ENCODE results near the gene ALDH9A1.

The ALDH9A1 gene

GRCh38 chr1:165650981-165651625 lies 47.3 kb downstream of the ALDH9A1 start:
- TF ChIP-seq OSR1 (CRISPR knock-in tag; IDR thresholded peaks at IDR 0.05) = no peak
- TF ChIP-seq ZFP30 (CRISPR knock-in tag; IDR thresholded peaks at IDR 0.05) = no peak
- no peak for TF ChIP-seq ZNF8 (CRISPR knock-in tag; IDR thresholded peaks at IDR 0.05)
- no peak for TF ChIP-seq TCF4 (CRISPR knock-in tag; IDR thresholded peaks at IDR 0.05; ENCODE audit: borderline replicate concordance)
- TF ChIP-seq ARNTL (CRISPR knock-in tag; IDR thresholded peaks at IDR 0.05; ENCODE audit: borderline replicate concordance, low read depth) = no peak
- TF ChIP-seq, protein P1, sequence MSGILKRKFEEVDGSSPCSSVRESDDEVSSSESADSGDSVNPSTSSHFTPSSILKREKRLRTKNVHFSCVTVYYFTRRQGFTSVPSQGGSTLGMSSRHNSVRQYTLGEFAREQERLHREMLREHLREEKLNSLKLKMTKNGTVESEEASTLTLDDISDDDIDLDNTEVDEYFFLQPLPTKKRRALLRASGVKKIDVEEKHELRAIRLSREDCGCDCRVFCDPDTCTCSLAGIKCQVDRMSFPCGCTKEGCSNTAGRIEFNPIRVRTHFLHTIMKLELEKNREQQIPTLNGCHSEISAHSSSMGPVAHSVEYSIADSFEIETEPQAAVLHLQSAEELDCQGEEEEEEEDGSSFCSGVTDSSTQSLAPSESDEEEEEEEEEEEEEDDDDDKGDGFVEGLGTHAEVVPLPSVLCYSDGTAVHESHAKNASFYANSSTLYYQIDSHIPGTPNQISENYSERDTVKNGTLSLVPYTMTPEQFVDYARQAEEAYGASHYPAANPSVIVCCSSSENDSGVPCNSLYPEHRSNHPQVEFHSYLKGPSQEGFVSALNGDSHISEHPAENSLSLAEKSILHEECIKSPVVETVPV (CRISPR knock-in tag; IDR thresholded peaks at IDR 0.05) = no peak
- TF ChIP-seq PATZ1 (CRISPR knock-in tag; IDR thresholded peaks at IDR 0.05; ENCODE audit: borderline replicate concordance) = no peak
- no peak for TF ChIP-seq ZC3H10 (CRISPR knock-in tag; IDR thresholded peaks at IDR 0.05)
- no peak for TF ChIP-seq TSHZ2 (CRISPR knock-in tag; IDR thresholded peaks at IDR 0.05)
- TF ChIP-seq SNAI2 (CRISPR knock-in tag; IDR thresholded peaks at IDR 0.05) = no peak
- TF ChIP-seq CSDC2 (CRISPR knock-in tag; IDR thresholded peaks at IDR 0.05) = no peak
- TF ChIP-seq, protein P2, sequence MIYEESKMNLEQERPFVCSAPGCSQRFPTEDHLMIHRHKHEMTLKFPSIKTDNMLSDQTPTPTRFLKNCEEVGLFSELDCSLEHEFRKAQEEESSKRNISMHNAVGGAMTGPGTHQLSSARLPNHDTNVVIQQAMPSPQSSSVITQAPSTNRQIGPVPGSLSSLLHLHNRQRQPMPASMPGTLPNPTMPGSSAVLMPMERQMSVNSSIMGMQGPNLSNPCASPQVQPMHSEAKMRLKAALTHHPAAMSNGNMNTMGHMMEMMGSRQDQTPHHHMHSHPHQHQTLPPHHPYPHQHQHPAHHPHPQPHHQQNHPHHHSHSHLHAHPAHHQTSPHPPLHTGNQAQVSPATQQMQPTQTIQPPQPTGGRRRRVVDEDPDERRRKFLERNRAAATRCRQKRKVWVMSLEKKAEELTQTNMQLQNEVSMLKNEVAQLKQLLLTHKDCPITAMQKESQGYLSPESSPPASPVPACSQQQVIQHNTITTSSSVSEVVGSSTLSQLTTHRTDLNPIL (CRISPR knock-in tag; IDR thresholded peaks at IDR 0.05; ENCODE audit: low read depth) = no peak
- no peak for TF ChIP-seq ZNF70 (CRISPR knock-in tag; IDR thresholded peaks at IDR 0.05)
- TF ChIP-seq ISL1 (CRISPR knock-in tag; IDR thresholded peaks at IDR 0.05) = no peak
- no peak for TF ChIP-seq TOX (CRISPR knock-in tag; IDR thresholded peaks at IDR 0.05; ENCODE audit: borderline replicate concordance)
- no peak for TF ChIP-seq PPARA (CRISPR knock-in tag; IDR thresholded peaks at IDR 0.05; ENCODE audit: borderline replicate concordance)
- ATAC-seq = no peak

- TF ChIP-seq ISL1 (CRISPR knock-in tag; IDR thresholded peaks at IDR 0.05) (no peak), CSDC2 (CRISPR knock-in tag; IDR thresholded peaks at IDR 0.05) (no peak), TOX (CRISPR knock-in tag; IDR thresholded peaks at IDR 0.05; ENCODE audit: borderline replicate concordance) (no peak), TCF4 (CRISPR knock-in tag; IDR thresholded peaks at IDR 0.05; ENCODE audit: borderline replicate concordance) (no peak), RARB (CRISPR knock-in tag; IDR thresholded peaks at IDR 0.05) (no peak), ZNF8 (CRISPR knock-in tag; IDR thresholded peaks at IDR 0.05) (no peak), PPARA (CRISPR knock-in tag; IDR thresholded peaks at IDR 0.05; ENCODE audit: borderline replicate concordance) (no peak), ZFP30 (CRISPR knock-in tag; IDR thresholded peaks at IDR 0.05) (no peak)
- TF ChIP-seq, protein P2 (CRISPR knock-in tag; IDR thresholded peaks at IDR 0.05; ENCODE audit: low read depth) = no peak
- TF ChIP-seq, protein P1 (CRISPR knock-in tag; IDR thresholded peaks at IDR 0.05) = no peak
- no peak for ATAC-seq
These were observed 49.3 kb downstream of the ALDH9A1 start for GRCh38 chr1:165648919-165649572.
